GM21423 (cell line): ENCODE results near the gene HASPIN.
"Not testable (repeated sequence)": the region's sequence is repeated elsewhere in the genome, so short reads cannot be mapped to it uniquely, and the experiment has no call there.

ENCODE experiments used
- ATAC-seq: cut with Tn5 transposase; IDR thresholded peaks from one replicate; pipeline ENCODE4 v1.9.1; 2021; ENCODE audit warnings: mild to moderate bottlenecking, moderate library complexity; ENCODE audit not compliant: unreplicated experiment

The HASPIN gene

DNA sequence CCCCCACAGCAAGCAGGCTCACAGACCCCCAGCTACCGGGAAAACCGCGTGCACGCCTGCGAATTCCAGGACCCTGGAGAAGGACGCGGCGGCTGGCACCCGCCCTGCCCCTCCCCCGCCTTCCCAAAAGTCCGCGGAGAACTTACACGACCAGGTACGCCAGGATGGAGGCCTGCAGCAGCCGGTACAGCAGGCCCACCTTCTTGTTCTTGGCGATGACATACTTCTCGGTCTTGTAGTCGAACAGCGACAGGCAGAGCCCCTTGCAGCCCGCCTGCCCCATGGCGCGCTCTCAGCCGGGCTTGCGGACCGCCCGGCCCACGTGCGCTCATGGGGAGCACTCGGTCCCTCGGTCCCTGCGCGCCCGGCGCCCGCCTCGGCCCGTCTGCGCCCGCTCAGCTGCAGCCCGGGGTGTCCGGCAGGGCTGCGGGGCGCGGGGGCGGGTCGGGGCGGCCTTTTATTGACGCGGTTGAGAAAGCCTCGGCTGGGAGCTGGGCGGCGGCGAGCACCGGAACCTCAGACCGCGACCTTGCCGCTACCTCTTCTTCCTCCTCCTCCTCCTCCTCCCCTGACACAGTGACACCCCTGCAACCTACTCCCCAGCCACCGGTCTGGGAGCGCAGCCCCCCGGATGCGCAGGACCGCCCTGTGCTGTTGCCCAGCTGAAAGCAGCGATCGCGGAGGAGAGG is 27.8 kb upstream of the HASPIN start, which contains the start of gene P2RX5:
P2RX5 (minus strand) TSS at position 433 of the 689 bp plus-strand sequence; CDS start at position 283, 150 bp downstream.
- ATAC-seq: no peak

DNA sequence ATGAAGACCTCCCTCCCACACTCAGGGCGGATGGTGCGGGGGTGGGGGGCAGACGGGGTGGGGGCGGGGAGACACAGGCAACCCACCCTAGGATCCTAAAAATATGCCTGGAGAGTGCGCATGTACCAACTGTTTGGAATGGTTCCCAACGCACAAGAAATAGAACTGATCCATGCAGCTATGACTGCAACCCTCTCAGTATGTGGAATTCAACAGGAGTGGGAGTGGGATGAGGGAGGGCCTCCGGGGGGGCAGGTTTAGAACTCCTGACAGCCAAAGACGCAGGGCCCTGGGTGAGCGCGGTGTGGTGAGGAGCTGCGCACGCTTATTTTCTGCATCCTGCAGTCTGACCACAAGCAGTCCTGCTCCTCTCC is 26.6 kb upstream of the HASPIN start:
- ATAC-seq: no peak

DNA sequence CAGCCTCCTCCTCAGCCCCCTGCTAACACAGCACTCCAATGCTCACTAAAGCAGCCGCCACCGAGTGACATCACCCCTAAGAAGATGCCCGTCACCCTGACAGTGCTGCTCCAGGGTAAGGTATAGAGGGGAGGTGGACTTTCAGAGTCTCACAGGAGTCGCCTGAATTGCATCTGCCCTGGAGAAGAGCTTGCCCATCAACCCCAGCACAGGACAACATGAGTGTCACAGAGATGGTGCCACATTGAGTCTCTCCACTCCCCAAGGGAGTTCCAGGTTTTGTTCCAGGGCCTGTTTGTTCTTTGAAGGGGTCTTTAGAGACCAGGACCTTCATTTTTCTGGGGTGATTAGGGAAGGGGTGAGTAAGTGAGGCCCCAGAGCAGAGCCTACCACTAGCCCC is 25.6 kb upstream of the HASPIN start:
- ATAC-seq: no peak

DNA sequence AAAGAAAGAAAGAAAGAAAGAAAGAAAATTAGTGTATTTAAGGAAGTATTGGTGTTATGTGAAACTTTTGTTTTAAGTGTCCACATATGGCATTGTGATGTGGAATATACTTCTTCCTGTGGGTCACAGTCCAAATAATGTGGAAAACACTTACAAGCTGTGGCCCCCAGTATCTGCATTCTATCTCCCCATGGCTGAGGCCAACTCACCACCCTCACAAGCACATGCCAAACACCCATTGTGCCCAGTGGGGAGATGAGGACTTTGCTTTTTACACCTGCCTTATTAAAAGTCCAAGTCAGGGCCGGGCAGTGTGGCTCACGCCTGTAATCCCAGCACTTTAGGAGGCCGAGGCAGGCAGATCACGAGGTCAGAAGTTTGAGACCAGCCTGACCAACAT is 23.8 kb upstream of the HASPIN start:
- no peak for ATAC-seq

DNA sequence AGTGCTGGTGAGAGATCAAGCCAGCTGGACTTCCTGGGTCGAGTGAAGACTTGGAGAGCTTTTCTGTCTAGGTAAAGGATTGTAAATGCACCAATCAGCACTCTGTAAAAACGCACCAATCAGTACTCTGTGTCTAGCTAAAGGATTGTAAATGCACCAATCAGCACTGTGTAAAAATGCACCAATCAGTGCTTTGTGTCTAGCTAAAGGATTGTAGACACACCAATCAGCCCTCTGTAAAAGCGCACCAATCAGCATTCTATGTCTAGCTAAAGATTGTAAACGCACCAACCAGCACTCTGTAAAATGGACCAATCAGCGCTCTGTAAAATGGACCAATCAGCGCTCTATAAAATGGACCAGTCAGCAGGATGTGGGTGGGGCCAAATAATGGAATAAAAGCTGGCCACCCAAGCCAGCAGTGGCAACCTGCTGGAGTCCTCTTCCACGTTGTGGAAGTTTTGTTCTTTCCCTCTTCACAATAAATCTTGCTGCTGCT is 21.6 kb upstream of the HASPIN start:
- not testable (repeated sequence) for ATAC-seq

DNA sequence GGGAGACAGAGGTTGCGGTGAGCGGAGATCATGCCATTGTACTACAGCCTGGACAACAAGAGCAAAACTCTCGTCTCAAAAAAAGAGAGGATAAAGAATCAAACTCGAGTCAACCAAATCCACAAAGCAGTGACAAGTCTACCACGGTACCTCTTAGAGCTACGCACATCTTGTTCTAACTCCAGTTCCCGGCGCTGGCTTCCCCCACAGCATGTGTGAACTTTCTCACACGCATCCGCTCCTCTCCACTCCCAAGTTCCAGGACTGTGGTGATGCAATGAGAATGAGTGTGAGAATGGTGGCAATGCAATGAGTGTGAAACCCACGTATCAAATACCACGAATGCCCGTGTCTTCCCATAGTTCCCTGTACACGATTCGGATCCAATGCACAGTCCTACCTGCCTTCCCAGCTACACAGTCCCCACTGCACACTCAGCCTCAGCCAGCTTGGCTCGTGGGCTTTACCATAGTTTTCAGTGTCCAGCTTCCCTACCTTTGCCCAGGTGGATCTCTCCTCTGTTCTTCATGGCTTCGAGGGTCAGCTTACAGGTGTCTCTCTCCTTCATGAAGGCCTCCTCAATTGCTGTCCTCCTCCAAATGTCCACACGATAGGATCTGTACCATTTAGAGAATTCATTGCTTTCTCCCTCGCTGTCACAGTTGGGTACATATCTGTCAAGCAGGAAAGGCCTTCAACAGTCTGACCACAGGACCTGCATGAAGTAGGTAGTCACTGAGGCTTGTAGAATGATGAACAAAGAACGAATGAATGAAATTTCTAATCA is 18.6 kb upstream of the HASPIN start:
- no peak for ATAC-seq

DNA sequence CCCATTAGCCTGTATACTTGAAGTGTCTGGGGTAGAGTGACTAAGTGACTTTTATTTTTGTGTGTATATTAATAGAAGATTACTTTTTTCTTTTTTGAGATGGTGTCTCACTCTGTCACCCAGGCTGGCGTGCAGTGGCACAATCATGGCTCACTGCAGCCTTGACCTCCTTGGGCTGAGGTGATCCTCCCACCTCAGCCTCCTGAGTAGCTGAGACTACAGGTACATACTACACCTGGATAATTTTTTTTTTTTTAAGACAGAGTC is 18.1 kb upstream of the HASPIN start:
- not testable (repeated sequence) for ATAC-seq

DNA sequence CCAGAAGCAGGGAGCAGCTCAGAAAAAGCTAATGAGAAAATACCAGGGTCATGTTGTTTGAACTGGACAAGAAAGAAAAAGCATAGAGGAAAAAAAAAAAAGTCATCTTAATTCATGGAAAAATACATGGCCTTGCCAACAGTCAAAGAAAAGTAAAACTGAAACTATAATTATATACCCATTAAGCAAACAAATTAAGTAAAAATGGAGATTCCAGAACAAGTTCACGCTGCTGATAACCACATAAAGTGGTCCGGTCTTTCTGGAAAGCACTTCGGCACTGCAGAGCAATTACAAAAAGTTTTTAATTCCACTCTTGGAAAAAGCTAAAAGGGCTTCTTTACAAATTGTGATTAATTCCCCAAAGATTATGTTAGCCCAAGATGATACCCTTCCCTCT is 15.3 kb upstream of the HASPIN start:
- no peak for ATAC-seq

DNA sequence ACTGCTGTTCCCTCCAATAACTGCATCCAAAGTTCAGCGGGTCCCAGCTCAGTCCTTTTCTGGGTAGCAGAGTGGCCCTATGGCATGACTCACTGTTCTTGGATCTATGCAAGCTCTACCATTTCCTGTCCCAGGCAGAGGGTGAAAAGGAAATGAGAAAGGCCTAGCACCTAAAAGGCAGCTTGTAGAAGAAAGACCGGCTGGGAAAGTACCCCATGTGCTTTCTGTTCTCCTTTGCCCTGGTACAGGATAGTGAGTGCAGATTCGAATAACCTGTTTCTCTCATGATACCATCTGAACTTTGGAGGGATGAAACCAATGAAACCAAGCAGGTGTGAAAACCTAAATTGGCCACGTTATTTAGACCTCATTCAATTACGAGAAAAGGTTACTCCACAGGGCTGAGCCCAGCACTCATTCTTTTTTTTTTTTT is 12.7 kb upstream of the HASPIN start:
- ATAC-seq: peak; percentile 90

DNA sequence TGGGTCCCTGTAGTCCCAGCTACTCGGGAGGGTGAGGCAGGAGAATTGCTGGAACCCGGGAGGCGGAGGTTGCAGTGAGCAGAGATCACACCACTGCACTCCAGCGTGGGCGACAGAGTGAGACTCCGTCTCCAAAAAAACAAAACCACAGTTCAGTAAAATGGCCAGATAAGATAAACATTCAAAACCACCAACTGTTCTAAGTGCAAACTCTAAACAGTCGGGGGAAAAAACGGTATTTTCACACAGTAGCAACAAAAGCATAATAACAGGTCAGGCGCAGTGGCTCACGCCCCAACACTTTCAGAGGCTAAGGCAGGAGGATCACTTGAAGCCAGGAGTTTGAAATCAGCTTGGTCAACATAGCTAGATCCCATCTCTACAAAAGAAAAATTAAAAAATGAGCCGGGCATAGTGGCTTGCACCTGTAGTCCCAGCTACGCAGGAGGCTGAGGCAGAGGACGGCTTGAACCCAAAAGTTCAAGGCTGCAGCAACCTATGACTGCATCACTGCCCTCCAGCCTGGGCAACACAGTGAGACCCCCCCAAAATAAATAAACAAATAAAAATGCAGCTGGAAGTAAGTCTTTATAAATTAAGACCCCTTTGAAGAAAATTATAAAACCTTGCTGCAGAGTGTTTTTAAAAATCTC is 10.8 kb upstream of the HASPIN start:
- no peak for ATAC-seq

DNA sequence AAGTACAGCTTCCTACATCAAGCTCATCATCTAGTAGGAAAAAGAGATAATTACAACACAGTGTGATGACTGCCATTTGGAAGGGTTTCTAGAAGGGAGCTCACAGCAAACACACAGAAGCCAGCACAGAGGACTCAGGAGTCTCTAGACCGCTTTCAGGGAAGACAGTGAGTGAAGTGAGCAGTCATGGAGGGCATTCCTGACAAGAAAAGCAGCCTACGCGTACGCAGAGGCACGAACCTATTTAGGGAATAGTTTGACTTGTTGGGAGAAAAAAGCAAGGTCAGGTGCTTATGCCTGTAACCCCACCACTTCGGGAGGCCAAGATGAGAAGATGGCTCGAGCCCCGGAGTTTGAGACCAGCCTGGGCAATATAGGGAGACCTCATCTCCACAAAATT is 8.4 kb upstream of the HASPIN start:
- ATAC-seq: no peak

DNA sequence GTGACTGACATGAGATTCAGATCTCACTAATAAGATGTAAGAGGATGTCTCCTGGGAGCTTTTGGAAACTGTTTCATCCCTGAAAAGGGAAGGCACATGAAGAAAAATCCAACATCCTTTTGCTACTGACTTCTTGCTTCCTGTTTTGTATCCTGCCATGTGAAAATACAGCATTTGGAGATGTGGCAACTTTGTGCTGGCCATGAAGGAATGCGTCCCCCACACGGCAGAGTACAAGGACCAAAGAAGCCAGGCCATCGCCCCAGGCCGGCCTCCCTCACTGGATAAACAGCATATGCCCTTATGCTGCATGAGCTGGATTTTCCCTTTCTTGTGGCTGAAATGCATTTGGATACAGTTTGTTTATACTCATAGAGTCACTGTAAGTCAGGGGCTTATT is 5.5 kb upstream of the HASPIN start:
- ATAC-seq: no peak

DNA sequence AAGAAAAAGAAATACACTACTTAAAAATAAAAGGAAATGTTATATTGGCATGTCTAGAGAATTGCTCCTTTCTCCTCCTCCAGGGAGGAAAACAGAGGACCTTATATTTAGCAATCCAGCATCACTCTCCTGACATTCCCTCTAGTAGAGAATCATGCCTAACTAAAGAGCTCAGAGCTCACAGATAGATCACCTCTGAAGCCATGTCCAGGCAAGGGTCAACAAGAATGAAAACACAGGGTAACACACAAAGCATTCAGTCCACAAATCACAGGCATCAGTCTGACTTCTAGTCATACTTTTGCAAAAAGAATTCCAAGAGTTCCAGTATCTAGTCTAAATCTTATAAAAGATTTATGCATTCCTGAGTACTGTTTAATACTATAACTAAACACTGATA is 4.4 kb upstream of the HASPIN start:
- ATAC-seq: no peak

DNA sequence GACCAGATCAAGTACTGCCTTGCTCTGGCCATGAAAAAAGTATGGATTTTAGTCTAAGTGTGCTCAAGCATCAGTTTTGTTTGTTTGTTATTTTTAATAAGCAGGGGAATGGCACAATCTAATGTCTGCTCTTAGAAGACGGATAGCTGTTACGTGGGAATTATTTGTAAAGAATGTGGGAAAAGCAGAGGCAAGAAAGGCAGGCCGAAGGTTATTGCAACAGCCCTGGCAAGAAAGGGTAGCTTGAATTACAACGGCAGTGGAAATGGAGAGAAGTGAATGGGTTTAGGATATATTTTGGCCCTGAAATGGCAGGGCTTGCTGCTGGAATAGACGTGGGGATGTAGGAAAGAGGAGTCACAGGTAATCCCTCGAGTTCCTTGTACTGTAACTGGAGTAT is 987 bp upstream of the HASPIN start:
- no peak for ATAC-seq

DNA sequence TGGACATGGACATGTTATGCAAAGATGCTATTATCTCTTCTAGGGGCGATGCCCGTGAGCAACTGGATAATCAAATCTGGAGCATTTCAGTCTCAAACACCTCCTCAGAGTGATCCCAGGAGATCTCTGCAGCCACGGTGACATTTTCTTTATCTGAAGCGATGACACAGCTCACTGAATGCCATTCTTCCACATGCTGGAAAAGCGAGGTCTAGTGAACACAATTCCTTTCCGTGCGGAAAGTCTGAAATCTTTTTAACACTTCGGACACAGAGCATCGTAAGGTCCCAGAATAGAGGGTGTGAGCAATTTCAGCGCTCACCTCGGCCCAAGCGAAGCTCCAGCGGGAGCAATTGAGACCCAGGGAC is 531 bp upstream of the HASPIN start:
- ATAC-seq: no peak

DNA sequence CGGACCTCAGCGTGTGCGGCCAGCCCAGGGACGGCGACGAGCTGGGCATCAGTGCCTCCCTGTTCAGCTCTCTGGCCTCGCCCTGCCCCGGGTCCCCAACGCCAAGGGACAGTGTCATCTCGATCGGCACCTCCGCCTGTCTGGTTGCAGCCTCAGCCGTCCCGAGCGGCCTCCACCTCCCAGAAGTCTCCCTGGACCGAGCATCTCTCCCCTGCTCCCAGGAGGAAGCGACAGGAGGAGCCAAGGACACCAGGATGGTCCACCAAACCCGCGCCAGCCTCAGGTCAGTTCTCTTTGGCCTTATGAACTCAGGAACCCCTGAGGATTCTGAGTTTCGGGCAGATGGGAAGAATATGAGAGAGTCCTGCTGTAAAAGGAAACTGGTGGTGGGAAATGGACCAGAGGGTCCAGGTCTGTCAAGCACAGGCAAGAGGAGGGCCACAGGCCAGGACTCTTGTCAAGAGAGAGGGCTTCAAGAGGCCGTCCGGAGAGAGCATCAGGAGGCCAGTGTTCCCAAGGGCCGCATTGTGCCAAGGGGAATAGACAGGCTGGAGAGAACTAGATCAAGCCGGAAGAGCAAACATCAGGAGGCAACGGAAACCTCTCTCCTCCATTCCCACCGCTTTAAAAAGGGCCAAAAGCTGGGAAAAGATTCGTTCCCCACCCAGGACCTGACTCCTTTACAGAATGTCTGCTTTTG is 825 bp downstream of the HASPIN start:
- ATAC-seq: no peak

DNA sequence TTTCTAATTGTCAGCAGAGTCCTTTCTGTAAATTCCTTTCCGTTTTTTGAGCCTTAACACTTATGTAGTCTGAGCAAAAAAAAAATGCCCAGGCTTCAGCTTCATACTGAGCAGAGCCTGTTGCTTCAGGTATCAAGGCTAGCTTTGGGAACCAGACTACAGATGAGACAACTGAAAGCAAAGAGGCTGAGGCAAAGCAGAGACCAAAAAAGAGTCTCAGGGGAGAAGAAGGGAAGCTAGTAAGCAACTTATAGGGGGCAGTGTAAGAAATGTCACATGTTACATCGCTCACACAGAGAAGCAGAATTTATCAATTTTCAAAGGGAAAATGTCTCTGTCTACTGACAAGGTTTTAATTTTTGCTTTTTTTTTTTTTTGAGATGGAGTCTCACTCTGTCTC is 3.3 kb downstream of the HASPIN start:
- ATAC-seq: no peak

DNA sequence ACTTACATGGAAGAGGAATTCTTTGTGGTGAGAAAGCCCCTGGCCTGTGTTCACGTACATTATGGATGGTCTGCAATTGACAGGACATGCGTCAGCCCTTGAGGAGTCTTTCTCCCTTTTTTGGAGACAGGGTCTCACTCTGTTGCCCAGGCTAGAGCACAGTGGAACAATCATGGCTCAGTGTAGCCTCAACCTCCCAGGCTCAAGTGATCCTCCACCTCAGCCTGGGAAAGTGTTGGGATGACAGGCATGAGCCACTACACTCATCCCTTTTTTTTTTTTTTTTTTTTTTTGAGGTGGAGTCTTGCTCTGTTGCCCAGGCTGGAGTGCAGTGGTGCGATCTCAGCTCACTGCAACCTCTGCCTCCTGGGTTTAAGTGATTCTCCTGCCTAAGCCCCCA is 4.4 kb downstream of the HASPIN start:
- not testable (repeated sequence) for ATAC-seq

DNA sequence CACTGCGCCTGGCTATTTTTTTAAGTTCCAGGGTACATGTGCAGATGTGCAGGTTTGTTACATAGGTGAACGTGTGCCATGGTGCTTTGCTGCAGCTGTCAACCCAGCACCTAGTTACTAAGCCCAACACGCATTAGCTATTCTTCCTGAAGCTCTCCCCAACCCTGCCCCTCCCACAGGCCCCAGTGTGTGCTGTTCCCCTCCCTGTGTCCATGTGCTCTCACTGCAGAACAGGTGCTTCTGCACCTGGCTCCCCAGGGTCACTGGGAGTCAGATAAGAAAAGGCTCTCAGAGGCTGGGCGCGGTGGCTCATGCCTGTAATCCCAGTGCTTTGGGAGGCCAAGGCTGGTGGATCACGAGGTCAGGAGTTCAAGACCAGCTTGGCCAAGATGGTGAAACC is 6.2 kb downstream of the HASPIN start:
- ATAC-seq: no peak

DNA sequence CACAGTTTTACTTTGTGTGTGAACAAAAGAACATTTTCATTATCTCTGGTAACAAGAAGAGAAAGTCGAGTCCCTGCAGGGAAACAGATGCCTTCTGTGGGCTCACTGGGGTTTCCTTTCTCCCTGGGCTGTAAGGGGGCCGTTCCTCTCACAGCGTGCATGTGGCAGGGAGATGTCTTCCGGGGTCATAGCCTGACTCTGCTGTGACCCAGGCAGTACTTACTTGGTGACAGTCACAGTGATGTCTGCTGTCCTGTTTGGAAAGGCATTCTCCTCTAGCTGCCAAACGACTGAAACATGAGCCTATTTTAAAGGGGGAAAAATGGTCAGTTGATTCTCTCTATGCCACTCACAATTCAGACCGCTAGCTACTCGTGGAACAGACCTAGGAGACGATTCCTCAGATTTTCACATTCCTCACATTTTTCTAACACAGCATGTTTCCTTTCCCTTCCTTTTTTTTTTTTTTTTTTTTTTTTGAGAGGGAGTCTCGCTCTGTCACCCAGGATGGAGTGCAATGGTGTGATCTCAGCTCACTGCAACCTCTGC is 7.3 kb downstream of the HASPIN start:
- no peak for ATAC-seq

DNA sequence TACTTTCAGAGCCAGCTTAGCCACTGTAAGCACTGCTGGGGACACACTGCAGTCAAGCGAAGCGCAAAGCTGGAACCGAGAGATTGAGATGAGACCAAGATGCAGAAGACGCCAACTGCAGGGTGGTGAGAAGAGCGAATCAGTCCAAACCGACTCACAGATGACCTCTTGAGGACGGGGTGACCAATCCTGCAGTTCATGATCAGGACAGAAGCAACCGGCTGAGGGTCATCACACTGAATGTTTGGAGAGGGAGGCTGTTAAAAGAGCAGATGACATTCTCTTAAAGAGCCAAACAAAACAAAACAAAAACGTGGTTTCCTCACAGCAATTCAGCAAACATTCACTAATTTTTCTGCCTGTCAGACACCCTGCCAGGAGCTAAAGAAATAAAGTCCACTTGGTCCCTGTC is 8.5 kb downstream of the HASPIN start:
- no peak for ATAC-seq
